MM.1S (cell line): Measurements from ENCODE around the gene AHCY.

Experiments used
- EZH2 ChIP-seq: fragments of 300-600 bp; sonication (generic); optimal IDR thresholded peaks from 2 replicates; pipeline ENCODE3; 2017; ENCODE audit warnings: low read depth, mild to moderate bottlenecking, antibody characterized with exemption, low read length, mixed read lengths
- TF ChIP-seq, protein P1 (sequence below): fragments of 300-600 bp; sonication (generic); IDR thresholded peaks from 2 replicates; pipeline ENCODE4 v1.5.1; 2016; ENCODE audit warnings: antibody characterized with exemption, low read length, mixed read lengths

DNA sequence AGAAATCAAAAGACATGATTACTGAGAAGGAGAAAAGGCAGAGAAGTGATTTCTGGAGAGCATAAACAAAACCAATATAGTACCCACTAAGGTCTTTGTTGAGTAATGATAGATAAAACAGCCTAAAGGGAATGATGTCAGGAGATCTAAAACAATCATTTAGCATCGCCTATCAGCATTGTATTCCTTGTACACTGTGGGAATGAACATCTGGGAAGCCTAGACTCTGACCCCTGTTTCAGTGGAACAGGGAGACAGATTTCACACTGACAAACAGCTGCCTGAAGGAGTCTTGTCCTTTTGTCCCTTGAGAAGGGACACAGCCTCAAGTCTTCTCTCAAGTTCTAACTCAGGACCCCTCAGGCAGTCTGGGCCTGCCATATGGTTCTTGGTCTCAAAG lies 60.3 kb downstream of the AHCY start:
- TF ChIP-seq, protein P1, sequence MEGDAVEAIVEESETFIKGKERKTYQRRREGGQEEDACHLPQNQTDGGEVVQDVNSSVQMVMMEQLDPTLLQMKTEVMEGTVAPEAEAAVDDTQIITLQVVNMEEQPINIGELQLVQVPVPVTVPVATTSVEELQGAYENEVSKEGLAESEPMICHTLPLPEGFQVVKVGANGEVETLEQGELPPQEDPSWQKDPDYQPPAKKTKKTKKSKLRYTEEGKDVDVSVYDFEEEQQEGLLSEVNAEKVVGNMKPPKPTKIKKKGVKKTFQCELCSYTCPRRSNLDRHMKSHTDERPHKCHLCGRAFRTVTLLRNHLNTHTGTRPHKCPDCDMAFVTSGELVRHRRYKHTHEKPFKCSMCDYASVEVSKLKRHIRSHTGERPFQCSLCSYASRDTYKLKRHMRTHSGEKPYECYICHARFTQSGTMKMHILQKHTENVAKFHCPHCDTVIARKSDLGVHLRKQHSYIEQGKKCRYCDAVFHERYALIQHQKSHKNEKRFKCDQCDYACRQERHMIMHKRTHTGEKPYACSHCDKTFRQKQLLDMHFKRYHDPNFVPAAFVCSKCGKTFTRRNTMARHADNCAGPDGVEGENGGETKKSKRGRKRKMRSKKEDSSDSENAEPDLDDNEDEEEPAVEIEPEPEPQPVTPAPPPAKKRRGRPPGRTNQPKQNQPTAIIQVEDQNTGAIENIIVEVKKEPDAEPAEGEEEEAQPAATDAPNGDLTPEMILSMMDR: no peak
- TF ChIP-seq EZH2: no peak
